ENCODE data around the gene CLCN5.

- no peak for TF ChIP-seq POLR2A (IDR thresholded peaks at IDR 0.05)
- TF ChIP-seq CTCF (IDR thresholded peaks at IDR 0.05) = no peak
Measured at GRCh38 chrX:49992853-49993252, 70.5 kb downstream of the CLCN5 start.
